CD14-positive monocyte (primary cell): ENCODE measurements around the gene ARL4A. TPM values are rescaled to one million over a fixed set of nuclear protein-coding genes. Genes with fewer than 3 reads are reported as not detected.
"Not testable (repeated sequence)": the region's sequence is repeated elsewhere in the genome, so short reads cannot be mapped to it uniquely, and the experiment has no call there.

Source experiments
- DNase-seq, 3 donors: peaks; one replicate each; pipeline ENCODE4 v3.0.0-alpha.2; 2011 to 2022
- H2AFZ ChIP-seq: 2 replicates; pipeline ENCODE4 v1.6.0; 2012; ENCODE audit warnings: mild to moderate bottlenecking, low read depth, low read length, inconsistent platforms; ENCODE audit not compliant: insufficient read depth, poor library complexity, severe bottlenecking
- H3K27ac ChIP-seq, 2 donors: 1 replicate in 1 of 2; 2 replicates in 1 of 2; pipeline ENCODE4 v1.5.1; 2012 to 2013; ENCODE audit warnings: low read length in 2 of 2, control low read depth in 1 of 2, inconsistent platforms in 1 of 2, low read depth in 1 of 2, mild to moderate bottlenecking in 1 of 2
- H3K27me3 ChIP-seq, 2 donors: one replicate each; pipeline versions ENCODE4 v1.6.0 to v1.6.1; 2011 to 2013; ENCODE audit warnings: low read length in 2 of 2; ENCODE audit not compliant: control insufficient read depth in 2 of 2, insufficient read depth in 2 of 2
- H3K36me3 ChIP-seq, 2 donors: replicated peaks in 1 of 2; 1 replicate in 1 of 2; 2 replicates in 1 of 2; pipeline versions ENCODE4 v1.5.1 to v1.6.1; 2012 to 2013; ENCODE audit warnings: low read length in 2 of 2, control low read depth in 1 of 2, inconsistent platforms in 1 of 2, mild to moderate bottlenecking in 1 of 2; ENCODE audit not compliant: insufficient read depth in 2 of 2, control insufficient read depth in 1 of 2
- H3K4me1 ChIP-seq, 2 donors: 1 replicate in 1 of 2; 2 replicates in 1 of 2; pipeline versions ENCODE4 v1.5.1 to v1.6.1; 2012 to 2013; ENCODE audit warnings: low read length in 2 of 2, control low read depth in 1 of 2, inconsistent platforms in 1 of 2, mild to moderate bottlenecking in 1 of 2, moderate library complexity in 1 of 2; ENCODE audit not compliant: insufficient read depth in 2 of 2, control insufficient read depth in 1 of 2
- H3K4me2 ChIP-seq: replicated peaks from 2 replicates; pipeline ENCODE3; 2012; ENCODE audit warnings: low read length, moderate library complexity, mild to moderate bottlenecking; ENCODE audit not compliant: poor library complexity, severe bottlenecking; ENCODE audit errors: extremely low read depth
- H3K4me3 ChIP-seq, 3 experiments: fragments of 200-600 bp in 1 of 3; sonication (generic) in 1 of 3; replicated peaks in 1 of 3; 1 replicate in 2 of 3; 2 replicates in 1 of 3; pipeline ENCODE4 v1.5.1; 2011 to 2013; ENCODE audit warnings: low read length in 3 of 3, mild to moderate bottlenecking in 3 of 3, control low read depth in 2 of 3, low read depth in 2 of 3, inconsistent platforms in 1 of 3, moderate library complexity in 1 of 3
- H3K79me2 ChIP-seq: 2 replicates; pipeline ENCODE4 v1.6.0; 2012; ENCODE audit warnings: mild to moderate bottlenecking, control low read depth, inconsistent platforms, low read length, moderate library complexity; ENCODE audit not compliant: insufficient read depth
- H3K9ac ChIP-seq: 2 replicates; pipeline ENCODE4 v1.6.0; 2017; ENCODE audit warnings: low read length, mild to moderate bottlenecking; ENCODE audit not compliant: insufficient read depth, poor library complexity, severe bottlenecking
- H3K9me3 ChIP-seq, 2 donors: replicated peaks in 1 of 2; 1 replicate in 1 of 2; 2 replicates in 1 of 2; pipeline versions ENCODE4 v1.5.1 to v1.6.1; 2012 to 2013; ENCODE audit warnings: low read length in 2 of 2, control low read depth in 1 of 2; ENCODE audit not compliant: control insufficient read depth in 1 of 2, insufficient read depth in 1 of 2
- H4K20me1 ChIP-seq: 2 replicates; pipeline ENCODE4 v1.6.0; 2012; ENCODE audit warnings: mild to moderate bottlenecking, low read length, control low read depth, moderate library complexity; ENCODE audit not compliant: insufficient read depth
- H3K27ac Mint-ChIP-seq, 7 donors: one replicate each; pipeline ENCODE4 v1.8.0; 2020; ENCODE audit warnings: mild to moderate bottlenecking in 7 of 7, mixed read lengths in 7 of 7, moderate library complexity in 6 of 7, inconsistent platforms in 2 of 7
- H3K27me3 Mint-ChIP-seq, 3 donors: one replicate each; pipeline ENCODE4 v1.8.0; 2021 to 2022; ENCODE audit warnings: low read depth in 3 of 3, mild to moderate bottlenecking in 3 of 3, mixed read lengths in 3 of 3, moderate library complexity in 3 of 3, inconsistent platforms in 1 of 3
- H3K36me3 Mint-ChIP-seq, 2 donors: one replicate each; pipeline ENCODE4 v1.8.0; 2020; ENCODE audit warnings: mixed read lengths in 2 of 2, inconsistent platforms in 1 of 2, mild to moderate bottlenecking in 1 of 2
- H3K4me1 Mint-ChIP-seq: one replicate; pipeline ENCODE4 v1.8.0; 2020; ENCODE audit warnings: mild to moderate bottlenecking, mixed read lengths
- H3K4me3 Mint-ChIP-seq, 2 donors: one replicate each; pipeline ENCODE4 v1.8.0; 2020; ENCODE audit warnings: mild to moderate bottlenecking in 2 of 2, mixed read lengths in 2 of 2, moderate library complexity in 1 of 2
- H3K9me3 Mint-ChIP-seq, 7 donors: one replicate each; pipeline ENCODE4 v1.8.0; 2020 to 2022; ENCODE audit warnings: mixed read lengths in 7 of 7, mild to moderate bottlenecking in 6 of 7, moderate library complexity in 6 of 7, inconsistent platforms in 2 of 7
- WGBS: methylation state at CpG from one replicate; pipeline ENCODE4 v1.1.5; 2013; ENCODE audit warnings: missing lambda C conversion rate; ENCODE audit not compliant: insufficient coverage; 5-methylcytosine and 5-hydroxymethylcytosine counted together
- intact Hi-C, 2 donors: fragments of 100-400 bp; cut with micrococcal nuclease; formaldehyde crosslinking; loops; one replicate each; pipeline versions ENCODE4 v1.15.0 to v1.15.1; 2023
- polyA plus RNA-seq, 3 donors: library from polyadenylated mRNA; depleted of rRNA in 1 of 3; unstranded in 2 of 3; stranded (reverse) in 1 of 3; fragments of 300-500 nt in 2 of 3; fragments of >200 nt in 1 of 3; fragmentation: Illumina TruSeq in 2 of 3; gene quantifications; 1 replicate in 2 of 3; 2 replicates in 1 of 3; pipeline ENCODE4 v1.2.3, GENCODE V29; 2012 to 2021
- TF ChIP-seq, protein P1 (sequence below): fragments of 200-600 bp; IDR thresholded peaks from one replicate; pipeline ENCODE4 v1.8.0; 2022; ENCODE audit warnings: antibody characterized with exemption, mild to moderate bottlenecking

ARL4A gene
- polyA plus RNA-seq, 3 donors, result 60.3 to 125 (median 69.3) TPM

DNA sequence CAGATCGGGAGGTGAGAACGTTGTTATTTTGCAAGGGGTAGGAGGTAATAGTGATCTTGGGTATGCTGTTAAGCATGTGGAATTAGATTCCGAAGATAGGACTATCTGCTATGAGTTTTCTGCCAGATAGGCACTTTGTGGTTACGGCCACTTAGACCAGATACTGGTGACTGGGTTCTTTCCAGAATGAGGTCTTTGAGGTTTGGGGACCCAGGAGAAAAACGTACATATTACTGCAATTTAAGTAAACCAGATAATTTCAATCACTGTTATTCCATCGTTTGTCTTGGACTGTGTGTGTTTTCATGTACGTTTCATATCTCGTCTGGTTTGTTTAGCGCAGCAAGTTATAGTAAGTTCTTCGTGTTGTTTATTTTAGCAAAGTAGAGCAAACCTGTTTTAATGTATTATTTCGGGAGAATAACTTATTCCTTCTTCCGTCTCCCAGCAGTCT, 312 bp downstream of the ARL4A start:
- DNase-seq, result no peak
- Histone ChIP-seq H3K36me3 (no peaks in the 10 kb centered on the region), H3K4me2 (peak overlapping the region; percentile 75), H2AFZ (peak overlapping the region; percentile 80), H3K79me2 (peaks cover 20% of the 10 kb centered on the region), H3K9me3 (no peaks in the 10 kb centered on the region), H3K27me3 (no peaks in the 10 kb centered on the region), H4K20me1 (no peaks in the 10 kb centered on the region), H3K27ac (peak overlapping the region; percentile 90 to 94), H3K9ac (peak overlapping the region; percentile 97), H3K4me3 (peak overlapping the region; percentile 77 to 85 (median 77)), H3K4me1 (peaks cover 13 to 23% of the 10 kb centered on the region in 2 donors)
- H3K4me3 Mint-ChIP-seq, result peak overlapping the region; percentile 89 to 97
- peak overlapping the region; percentile 96 to 99 (median 97) for H3K27ac Mint-ChIP-seq
- WGBS, result 0% methylated on average over 3 of the region's 12 CpGs
- H3K9me3 Mint-ChIP-seq, result peaks cover 0 to 3% (median 0%) of the 10 kb centered on the region in 7 donors
- peaks cover 0 to 5% (median 1%) of the 10 kb centered on the region in 3 donors for H3K27me3 Mint-ChIP-seq
- H3K36me3 Mint-ChIP-seq, result peaks cover 9% of the 10 kb centered on the region in 2 donors
- TF ChIP-seq, protein P1, sequence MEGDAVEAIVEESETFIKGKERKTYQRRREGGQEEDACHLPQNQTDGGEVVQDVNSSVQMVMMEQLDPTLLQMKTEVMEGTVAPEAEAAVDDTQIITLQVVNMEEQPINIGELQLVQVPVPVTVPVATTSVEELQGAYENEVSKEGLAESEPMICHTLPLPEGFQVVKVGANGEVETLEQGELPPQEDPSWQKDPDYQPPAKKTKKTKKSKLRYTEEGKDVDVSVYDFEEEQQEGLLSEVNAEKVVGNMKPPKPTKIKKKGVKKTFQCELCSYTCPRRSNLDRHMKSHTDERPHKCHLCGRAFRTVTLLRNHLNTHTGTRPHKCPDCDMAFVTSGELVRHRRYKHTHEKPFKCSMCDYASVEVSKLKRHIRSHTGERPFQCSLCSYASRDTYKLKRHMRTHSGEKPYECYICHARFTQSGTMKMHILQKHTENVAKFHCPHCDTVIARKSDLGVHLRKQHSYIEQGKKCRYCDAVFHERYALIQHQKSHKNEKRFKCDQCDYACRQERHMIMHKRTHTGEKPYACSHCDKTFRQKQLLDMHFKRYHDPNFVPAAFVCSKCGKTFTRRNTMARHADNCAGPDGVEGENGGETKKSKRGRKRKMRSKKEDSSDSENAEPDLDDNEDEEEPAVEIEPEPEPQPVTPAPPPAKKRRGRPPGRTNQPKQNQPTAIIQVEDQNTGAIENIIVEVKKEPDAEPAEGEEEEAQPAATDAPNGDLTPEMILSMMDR, result no peak
- peaks cover 35% of the 10 kb centered on the region for H3K4me1 Mint-ChIP-seq
- intact Hi-C loops, result loop anchor here (2.0 to 10.0 kb wide), 4 partner anchors 31 to 197 kb away; no protein-coding TSS in a partner anchor

DNA sequence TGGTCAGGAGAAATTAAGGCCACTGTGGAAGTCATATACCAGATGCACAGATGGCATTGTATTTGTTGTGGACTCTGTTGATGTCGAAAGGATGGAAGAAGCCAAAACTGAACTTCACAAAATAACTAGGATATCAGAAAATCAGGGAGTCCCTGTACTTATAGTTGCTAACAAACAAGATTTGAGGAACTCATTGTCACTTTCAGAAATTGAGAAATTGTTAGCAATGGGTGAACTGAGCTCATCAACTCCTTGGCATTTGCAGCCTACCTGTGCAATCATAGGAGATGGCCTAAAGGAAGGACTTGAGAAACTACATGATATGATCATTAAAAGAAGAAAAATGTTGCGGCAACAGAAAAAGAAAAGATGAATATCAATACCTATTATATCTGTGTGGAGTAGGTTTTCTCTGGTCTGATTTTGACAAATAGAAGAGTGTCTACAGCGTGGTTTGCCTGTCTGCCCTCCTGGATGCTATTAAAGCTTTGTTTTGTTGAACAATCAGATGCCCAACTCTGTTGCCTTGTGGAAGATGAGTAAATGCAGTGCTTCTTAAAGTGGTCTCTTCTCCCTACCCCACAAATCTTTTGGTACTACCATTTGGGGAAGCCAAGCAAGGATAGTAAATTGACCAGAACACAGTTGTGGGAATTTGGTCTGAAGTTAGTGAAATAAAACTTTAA, 1.2 kb downstream of the ARL4A start:
- Mint-ChIP-seq H3K4me1 (peaks cover 35% of the 10 kb centered on the region), H3K27ac (peak overlapping the region in 4 of 7 donors; percentile 36 to 96 (median 68)), H3K4me3 (peak overlapping the region; percentile 48 to 89)
- intact Hi-C loops, result loop anchor here (5.0 to 10.0 kb wide), 3 partner anchors 51 to 196 kb away; no protein-coding TSS in a partner anchor
- not testable (repeated sequence) for H3K27ac ChIP-seq, H3K9me3 Mint-ChIP-seq, H3K9me3 ChIP-seq, H3K27me3 Mint-ChIP-seq, H3K4me2 ChIP-seq, H3K9ac ChIP-seq, H3K36me3 Mint-ChIP-seq, H3K36me3 ChIP-seq, H3K27me3 ChIP-seq, H2AFZ ChIP-seq, H4K20me1 ChIP-seq
- Histone ChIP-seq H3K4me1 (peaks cover 13 to 23% of the 10 kb centered on the region in 2 donors), H3K4me3 (peak overlapping the region in 1 of 3 experiments; percentile 77), H3K79me2 (peaks cover 20% of the 10 kb centered on the region)
- DNase-seq, result peak in 1 of 3 donors; percentile 34
- no CpG with 5 or more reads among the region's 3 CpGs for WGBS
